A549 (cell line): ENCODE results near the gene EPN1. TPM values are rescaled to one million over a fixed set of nuclear protein-coding genes. Genes with fewer than 3 reads are reported as not detected.
A peak's percentile ranks its signal among the peaks of the same experiment; 100 is the strongest.

ENCODE experiments used
- ATAC-seq, 2 experiments: fragments of 200-7000 bp in 1 of 2; fragments of >200 bp in 1 of 2; cut with Nextera tagmentation in 1 of 2; cut with Tn5 transposase in 1 of 2; 3 replicates each; pipeline versions ENCODE4 v1.8.0 to v1.9.1; 2018 to 2020; ENCODE audit warnings: mild to moderate bottlenecking in 1 of 2, moderate library complexity in 1 of 2
- CTCF ChIA-PET: fragments of 300-600 bp; sonication (Branson Sonifier 250); formaldehyde crosslinking; extraction: SDS; loops from one replicate; lab custom pipeline; 2021; ENCODE audit warnings: antibody characterized with exemption, inconsistent platforms; lab: Yijun Ruan, JAX
- POLR2A ChIA-PET: fragments of 350-600 bp; formaldehyde crosslinking; extraction: SDS; loops from one replicate; lab custom pipeline; 2021; ENCODE audit warnings: antibody characterized with exemption, inconsistent platforms; lab: Yijun Ruan, JAX
- DNase-seq, 2 experiments: peaks; one replicate each; pipeline versions ENCODE4 v3.0.0 to v3.0.0-alpha.2; 2011 to 2016; ENCODE audit warnings: low read depth in 1 of 2, low spot score in 1 of 2
- FAIRE-seq: peaks from 2 replicates; lab custom pipeline; 2011; peaks lifted over from hg19 to GRCh38; lab: Jason Lieb, UNC
- H3K27ac ChIP-seq, 2 experiments: fragments of >200 bp; sonication (Bioruptor Twin); formaldehyde crosslinking; 3 replicates each; pipeline ENCODE4 v1.5.1; 2016 to 2017
- H3K4me1 ChIP-seq: fragments of >200 bp; sonication (Bioruptor Twin); formaldehyde crosslinking; 3 replicates; pipeline ENCODE4 v1.6.1; 2016
- H3K4me2 ChIP-seq: fragments of >200 bp; sonication (Bioruptor Twin); formaldehyde crosslinking; 3 replicates; pipeline ENCODE4 v1.6.1; 2016
- H3K4me3 ChIP-seq: fragments of >200 bp; sonication (Bioruptor Twin); formaldehyde crosslinking; 3 replicates; pipeline ENCODE4 v1.5.1; 2016
- H3K9me3 ChIP-seq: fragments of >200 bp; sonication (Bioruptor Twin); formaldehyde crosslinking; 3 replicates; pipeline ENCODE4 v1.6.1; 2016
- BHLHE40 ChIP-seq: IDR thresholded peaks from 2 replicates; pipeline ENCODE4 v1.6.1; 2012; ENCODE audit warnings: low read depth, low read length, inconsistent platforms
- CEBPB ChIP-seq, 2 experiments: fragments of >200 bp in 1 of 2; sonication (Bioruptor Twin) in 1 of 2; formaldehyde crosslinking in 1 of 2; IDR thresholded peaks; 2 replicates each; pipeline ENCODE4 v1.6.1; 2012 to 2016
- CHD2 ChIP-seq: fragments of 150-350 bp; IDR thresholded peaks from 2 replicates; pipeline ENCODE4 v1.6.1; 2014; ENCODE audit warnings: low read length; ENCODE audit not compliant: partially characterized antibody
- EHF ChIP-seq: fragments of 250-450 bp; sonication (Bioruptor Pico); IDR thresholded peaks from 2 replicates; pipeline ENCODE4 v1.5.0; 2020; ENCODE audit warnings: mild to moderate bottlenecking
- FOXS1 ChIP-seq: fragments of 250-450 bp; sonication (Bioruptor Pico); IDR thresholded peaks from 2 replicates; pipeline ENCODE4 v1.5.0; 2020; ENCODE audit warnings: mild to moderate bottlenecking, moderate library complexity
- GATA3 ChIP-seq: IDR thresholded peaks from 2 replicates; pipeline ENCODE4 v1.6.1; 2012; ENCODE audit warnings: borderline replicate concordance
- HOXA7 ChIP-seq: fragments of 250-450 bp; sonication (Bioruptor Pico); IDR thresholded peaks from 2 replicates; pipeline ENCODE4 v1.5.0; 2020; ENCODE audit warnings: mild to moderate bottlenecking, moderate library complexity
- HOXB13 ChIP-seq: fragments of 250-450 bp; sonication (Bioruptor Pico); IDR thresholded peaks from 2 replicates; pipeline ENCODE4 v1.5.0; 2020; ENCODE audit warnings: low read depth, mild to moderate bottlenecking, moderate library complexity
- MAFK ChIP-seq: fragments of 450-650 bp; IDR thresholded peaks from 2 replicates; pipeline ENCODE4 v1.6.1; 2014; ENCODE audit not compliant: partially characterized antibody
- NR3C1 ChIP-seq: fragments of >200 bp; sonication (Bioruptor Twin); formaldehyde crosslinking; IDR thresholded peaks from 3 replicates; pipeline ENCODE4 v1.6.1; 2017
- POLR2A ChIP-seq: IDR thresholded peaks from 2 replicates; pipeline ENCODE4 v1.6.1; 2012; ENCODE audit warnings: mild to moderate bottlenecking, low read length
- POLR2AphosphoS2 ChIP-seq: conservative IDR thresholded peaks from 2 replicates; pipeline ENCODE4 v1.6.1; 2012; ENCODE audit warnings: low read length, improper control_type of control experiment, inconsistent platforms
- RARB ChIP-seq: fragments of 250-450 bp; sonication (Bioruptor Pico); IDR thresholded peaks from 2 replicates; pipeline ENCODE4 v1.8.0; 2021; ENCODE audit warnings: mild to moderate bottlenecking, moderate library complexity
- RCOR1 ChIP-seq: fragments of 150-350 bp; IDR thresholded peaks from 2 replicates; pipeline ENCODE4 v1.6.1; 2014; ENCODE audit warnings: antibody characterized with exemption, low read length, low read depth
- SMC3 ChIP-seq: fragments of >200 bp; sonication (Bioruptor Twin); formaldehyde crosslinking; IDR thresholded peaks from 3 replicates; pipeline ENCODE4 v1.6.1; 2018; ENCODE audit warnings: inconsistent platforms
- TFCP2L1 ChIP-seq: fragments of 250-450 bp; sonication (Bioruptor Pico); IDR thresholded peaks from 2 replicates; pipeline ENCODE4 v1.5.0; 2021; ENCODE audit warnings: mild to moderate bottlenecking
- ZNF302 ChIP-seq: fragments of 250-450 bp; sonication (Bioruptor Pico); IDR thresholded peaks from 2 replicates; pipeline ENCODE4 v1.9.0; 2021; ENCODE audit warnings: inconsistent platforms, mild to moderate bottlenecking, moderate library complexity
- WGBS: methylation state at CpG from one replicate; pipeline ENCODE4 v1.1.6; 2017; ENCODE audit errors: missing lambda C conversion rate; 5-methylcytosine and 5-hydroxymethylcytosine counted together
- polyA plus RNA-seq, 4 experiments: library from polyadenylated mRNA; depleted of rRNA in 3 of 4; stranded (reverse); fragments of >200 nt; fragmentation: RNase III in 1 of 4; extraction: RNeasy Plus Mini Kit Qiagen cat#74134 plus additional on column Dnase treatment in 1 of 4; gene quantifications; 2 replicates in 3 of 4; 3 replicates in 1 of 4; pipeline ENCODE4 v1.2.3, GENCODE V29; 2011 to 2017
- TF ChIP-seq, protein P1 (sequence below): fragments of >200 bp; sonication (Bioruptor Twin); formaldehyde crosslinking; IDR thresholded peaks from 3 replicates; pipeline ENCODE4 v1.6.1; 2016
- TF ChIP-seq, protein P2 (sequence below): IDR thresholded peaks from 2 replicates; pipeline ENCODE4 v1.6.1; 2012; ENCODE audit warnings: low read depth, borderline replicate concordance
- TF ChIP-seq, protein P3 (sequence below): fragments of 250-450 bp; sonication (Bioruptor Pico); IDR thresholded peaks from 2 replicates; pipeline ENCODE4 v1.5.0; 2020; ENCODE audit warnings: low read depth, mild to moderate bottlenecking, moderate library complexity
- TF ChIP-seq, protein P4 (sequence below): fragments of >200 bp; sonication (Bioruptor Twin); formaldehyde crosslinking; IDR thresholded peaks from 3 replicates; pipeline ENCODE4 v1.5.1; 2016

The EPN1 gene
- polyA plus RNA-seq, 2 of the 4 experiments (the other 2 are of a cell fraction), result 43.7 to 139 TPM

DNA sequence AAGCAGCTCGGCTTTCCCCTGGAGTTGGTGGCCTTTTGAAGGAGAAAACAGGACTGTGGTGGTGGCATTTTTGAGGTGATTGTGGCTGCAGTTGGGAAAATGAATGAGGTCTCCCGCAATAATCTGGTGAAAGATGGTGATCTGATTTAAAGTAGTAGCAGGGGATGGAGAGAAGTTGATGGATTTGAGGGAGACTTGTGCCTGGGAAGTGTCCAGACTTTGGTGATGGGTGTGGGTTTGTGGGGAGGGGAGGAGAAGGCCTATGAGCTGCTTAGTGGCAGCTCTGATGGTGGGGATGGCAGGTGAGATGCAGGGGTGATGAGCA, 4.0 kb upstream of the EPN1 start:
- POLR2A ChIA-PET, result interaction anchor here (0.5 to 1.6 kb wide), 4 partner anchors 16 to 644 kb away, joined by 3 to 31 read pairs (median 5); partner anchors contain the start of genes FIZ1, U2AF2 and ZSCAN5A
- Histone ChIP-seq H3K4me3 (no peak overlapping the region), H3K4me1 (peaks cover 52% of the 10 kb centered on the region), H3K4me2 (no peak overlapping the region), H3K27ac (peak overlapping the region in 1 of 2 experiments; percentile 42; a peak in 1 of 6 replicates)
- ATAC-seq, result no peak
- no peak for FAIRE-seq
- no peak for DNase-seq
- CTCF ChIA-PET, result interaction anchor here (0.6 to 10.0 kb wide), 13 partner anchors 8 to 423 kb away, joined by 3 to 97 read pairs (median 6); partner anchors contain the start of genes CCDC106 and U2AF2
- WGBS, result 44% methylated on average over 2 of the region's 2 CpGs
- TF ChIP-seq EHF (no peak), SMC3 (no peak), NR3C1 (no peak), ZNF302 (no peak), RCOR1 (no peak), GATA3 (no peak), HOXB13 (CRISPR knock-in tag) (no peak)
- TF ChIP-seq, protein P1, sequence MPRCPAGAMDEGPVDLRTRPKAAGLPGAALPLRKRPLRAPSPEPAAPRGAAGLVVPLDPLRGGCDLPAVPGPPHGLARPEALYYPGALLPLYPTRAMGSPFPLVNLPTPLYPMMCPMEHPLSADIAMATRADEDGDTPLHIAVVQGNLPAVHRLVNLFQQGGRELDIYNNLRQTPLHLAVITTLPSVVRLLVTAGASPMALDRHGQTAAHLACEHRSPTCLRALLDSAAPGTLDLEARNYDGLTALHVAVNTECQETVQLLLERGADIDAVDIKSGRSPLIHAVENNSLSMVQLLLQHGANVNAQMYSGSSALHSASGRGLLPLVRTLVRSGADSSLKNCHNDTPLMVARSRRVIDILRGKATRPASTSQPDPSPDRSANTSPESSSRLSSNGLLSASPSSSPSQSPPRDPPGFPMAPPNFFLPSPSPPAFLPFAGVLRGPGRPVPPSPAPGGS, result no peak
- TF ChIP-seq, protein P2, sequence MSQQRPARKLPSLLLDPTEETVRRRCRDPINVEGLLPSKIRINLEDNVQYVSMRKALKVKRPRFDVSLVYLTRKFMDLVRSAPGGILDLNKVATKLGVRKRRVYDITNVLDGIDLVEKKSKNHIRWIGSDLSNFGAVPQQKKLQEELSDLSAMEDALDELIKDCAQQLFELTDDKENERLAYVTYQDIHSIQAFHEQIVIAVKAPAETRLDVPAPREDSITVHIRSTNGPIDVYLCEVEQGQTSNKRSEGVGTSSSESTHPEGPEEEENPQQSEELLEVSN, result no peak
- TF ChIP-seq, all 56 proteins: peak for 0
- H3K9me3 ChIP-seq, result no peaks in the 10 kb centered on the region

DNA sequence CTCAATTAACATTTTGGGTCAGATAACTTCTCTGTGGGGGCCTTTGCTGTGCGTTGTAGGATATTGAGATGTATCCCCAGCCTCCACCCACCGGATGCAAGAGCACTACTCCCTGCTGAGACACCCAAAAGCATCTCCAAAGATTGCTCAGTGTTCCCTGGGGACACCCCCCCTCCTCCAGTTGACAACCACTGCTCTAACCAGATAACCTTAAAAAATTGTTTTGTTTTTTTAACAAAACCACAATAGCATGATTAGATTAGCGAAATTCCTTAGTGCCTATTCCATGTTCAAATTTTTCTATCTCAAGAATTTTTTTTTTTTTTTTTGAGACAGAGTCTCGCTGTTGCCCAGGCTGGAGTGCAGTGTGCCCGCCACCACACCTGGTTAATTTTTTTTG, 2.6 kb upstream of the EPN1 start:
- no peak for FAIRE-seq
- POLR2A ChIA-PET, result no interaction called here
- peaks cover 66% of the 10 kb centered on the region for H3K4me1 ChIP-seq
- H3K4me3 ChIP-seq, result no peak overlapping the region
- TF ChIP-seq BHLHE40 (no peak), RARB (CRISPR knock-in tag) (no peak), CEBPB (IDR thresholded peaks at IDR 0.05) (no peak), GATA3 (no peak), HOXB13 (CRISPR knock-in tag) (no peak), POLR2A (no peak), TFCP2L1 (no peak), HOXA7 (CRISPR knock-in tag) (no peak)
- TF ChIP-seq, protein P2, result no peak
- TF ChIP-seq, protein P3, sequence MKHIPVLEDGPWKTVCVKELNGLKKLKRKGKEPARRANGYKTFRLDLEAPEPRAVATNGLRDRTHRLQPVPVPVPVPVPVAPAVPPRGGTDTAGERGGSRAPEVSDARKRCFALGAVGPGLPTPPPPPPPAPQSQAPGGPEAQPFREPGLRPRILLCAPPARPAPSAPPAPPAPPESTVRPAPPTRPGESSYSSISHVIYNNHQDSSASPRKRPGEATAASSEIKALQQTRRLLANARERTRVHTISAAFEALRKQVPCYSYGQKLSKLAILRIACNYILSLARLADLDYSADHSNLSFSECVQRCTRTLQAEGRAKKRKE (CRISPR knock-in tag), result no peak
- TF ChIP-seq, protein P4, sequence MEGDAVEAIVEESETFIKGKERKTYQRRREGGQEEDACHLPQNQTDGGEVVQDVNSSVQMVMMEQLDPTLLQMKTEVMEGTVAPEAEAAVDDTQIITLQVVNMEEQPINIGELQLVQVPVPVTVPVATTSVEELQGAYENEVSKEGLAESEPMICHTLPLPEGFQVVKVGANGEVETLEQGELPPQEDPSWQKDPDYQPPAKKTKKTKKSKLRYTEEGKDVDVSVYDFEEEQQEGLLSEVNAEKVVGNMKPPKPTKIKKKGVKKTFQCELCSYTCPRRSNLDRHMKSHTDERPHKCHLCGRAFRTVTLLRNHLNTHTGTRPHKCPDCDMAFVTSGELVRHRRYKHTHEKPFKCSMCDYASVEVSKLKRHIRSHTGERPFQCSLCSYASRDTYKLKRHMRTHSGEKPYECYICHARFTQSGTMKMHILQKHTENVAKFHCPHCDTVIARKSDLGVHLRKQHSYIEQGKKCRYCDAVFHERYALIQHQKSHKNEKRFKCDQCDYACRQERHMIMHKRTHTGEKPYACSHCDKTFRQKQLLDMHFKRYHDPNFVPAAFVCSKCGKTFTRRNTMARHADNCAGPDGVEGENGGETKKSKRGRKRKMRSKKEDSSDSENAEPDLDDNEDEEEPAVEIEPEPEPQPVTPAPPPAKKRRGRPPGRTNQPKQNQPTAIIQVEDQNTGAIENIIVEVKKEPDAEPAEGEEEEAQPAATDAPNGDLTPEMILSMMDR, result no peak
- TF ChIP-seq, all 56 proteins: peak for 0
- no peak for DNase-seq
- CTCF ChIA-PET, result interaction anchor here (0.7 to 10.0 kb wide), 8 partner anchors 9 to 468 kb away, joined by 3 to 97 read pairs (median 8); partner anchors contain the start of gene U2AF2
- Histone ChIP-seq H3K9me3 (no peaks in the 10 kb centered on the region), H3K4me2 (no peak overlapping the region), H3K27ac (no peak overlapping the region)
- no peak for ATAC-seq
- 89% methylated on average over 5 of the region's 5 CpGs for WGBS

DNA sequence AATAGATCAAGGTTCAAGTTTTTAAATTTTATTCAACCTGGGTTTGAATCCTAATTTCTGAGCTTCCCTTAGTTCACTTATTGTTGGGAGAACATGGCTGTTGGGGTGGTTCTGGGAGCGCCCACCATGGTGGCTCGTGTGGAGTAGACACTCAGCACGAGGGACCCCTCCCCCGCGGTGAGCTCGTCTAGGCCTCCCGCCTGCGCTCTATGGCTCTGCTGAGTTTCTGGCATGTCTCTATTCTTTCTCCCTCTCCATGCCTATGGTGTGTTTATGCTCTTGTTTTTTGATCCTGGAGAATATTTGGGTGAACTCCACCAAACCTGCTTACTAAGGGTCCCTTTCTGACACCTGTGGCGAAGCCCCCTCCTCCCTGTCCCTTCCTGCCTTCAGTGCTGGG, 1.6 kb upstream of the EPN1 start:
- Histone ChIP-seq H3K27ac (peak overlapping the region in 1 of 2 experiments; percentile 96; a peak in 3 of 6 replicates), H3K4me2 (peak overlapping the region; percentile 97; the same call in 2 of the 3 replicates), H3K9me3 (no peaks in the 10 kb centered on the region), H3K4me3 (no peak overlapping the region), H3K4me1 (peaks cover 66% of the 10 kb centered on the region)
- 85% methylated on average over 9 of the region's 9 CpGs for WGBS
- ATAC-seq (no peak), DNase-seq (no peak), FAIRE-seq (no peak)
- ChIA-PET POLR2A (interaction anchor here (0.8 kb wide), 1 partner anchor 19 kb away, joined by 4 read pairs; no protein-coding TSS in a partner anchor), CTCF (interaction anchor here (0.9 to 10.0 kb wide), 3 partner anchors 20 to 42 kb away, joined by 4 to 97 read pairs (median 4); partner anchors contain the start of gene U2AF2)
- TF ChIP-seq FOXS1 (CRISPR knock-in tag), result no peak
- TF ChIP-seq MAFK, result no peak
- TF ChIP-seq CHD2, result no peak
- no peak for TF ChIP-seq POLR2AphosphoS2
